Liver (tissue), 9 donors: ENCODE data around the gene SLC24A3. TPM values are rescaled to one million over a fixed set of nuclear protein-coding genes. Genes with fewer than 3 reads are reported as not detected.

Experiments used
- DNase-seq: peaks from one replicate; pipeline ENCODE4 v3.0.0-alpha.2; 2017; ENCODE audit warnings: low spot score
- H3K27ac ChIP-seq, 2 donors: one replicate each; pipeline ENCODE4 v1.7.0; 2013; ENCODE audit warnings: inconsistent platforms in 2 of 2, low read length in 2 of 2, control low read depth in 1 of 2, low read depth in 1 of 2, mild to moderate bottlenecking in 1 of 2
- H3K27me3 ChIP-seq, 4 donors: one replicate each; pipeline versions ENCODE4 v1.6.1 to v1.7.0; 2013; ENCODE audit warnings: low read length in 3 of 4, inconsistent platforms in 1 of 4, mild to moderate bottlenecking in 1 of 4, moderate library complexity in 1 of 4; ENCODE audit not compliant: control insufficient read depth in 4 of 4, insufficient read depth in 4 of 4
- H3K36me3 ChIP-seq, 4 donors: one replicate each; pipeline versions ENCODE4 v1.6.1 to v1.7.0; 2013; ENCODE audit warnings: low read length in 3 of 4, mild to moderate bottlenecking in 3 of 4, low read depth in 1 of 4, moderate library complexity in 1 of 4; ENCODE audit not compliant: control insufficient read depth in 4 of 4, insufficient read depth in 3 of 4
- H3K4me1 ChIP-seq, 4 donors: one replicate each; pipeline versions ENCODE4 v1.6.1 to v1.7.0; 2013; ENCODE audit warnings: low read length in 3 of 4, mild to moderate bottlenecking in 3 of 4, moderate library complexity in 1 of 4; ENCODE audit not compliant: control insufficient read depth in 4 of 4, insufficient read depth in 4 of 4
- H3K4me3 ChIP-seq, 3 donors: one replicate each; pipeline versions ENCODE4 v1.6.1 to v1.7.0; 2013; ENCODE audit warnings: low read length in 3 of 3, control low read depth in 1 of 3, low read depth in 1 of 3, mild to moderate bottlenecking in 1 of 3
- H3K9ac ChIP-seq, 2 donors: one replicate each; pipeline ENCODE4 v1.7.0; 2013; ENCODE audit warnings: low read length in 2 of 2, mild to moderate bottlenecking in 2 of 2, moderate library complexity in 2 of 2, control low read depth in 1 of 2, low read depth in 1 of 2
- H3K9me3 ChIP-seq, 4 donors: one replicate each; pipeline versions ENCODE4 v1.6.1 to v1.7.0; 2013; ENCODE audit warnings: low read length in 3 of 4; ENCODE audit not compliant: control insufficient read depth in 4 of 4
- EGR1 ChIP-seq, 2 donors: IDR thresholded peaks; 2 replicates each; pipeline ENCODE4 v1.6.1; 2016 to 2018; ENCODE audit warnings: antibody characterized with exemption in 2 of 2, low read depth in 2 of 2
- FOXA1 ChIP-seq: IDR thresholded peaks from 2 replicates; pipeline ENCODE4 v1.6.1; 2016; ENCODE audit warnings: antibody characterized with exemption
- FOXA2 ChIP-seq: IDR thresholded peaks from 2 replicates; pipeline ENCODE4 v1.6.1; 2016; ENCODE audit warnings: antibody characterized with exemption
- GABPA ChIP-seq, 2 donors: IDR thresholded peaks in 1 of 2; conservative IDR thresholded peaks in 1 of 2; 2 replicates each; pipeline ENCODE4 v1.6.1; 2016; ENCODE audit warnings: antibody characterized with exemption in 2 of 2, mild to moderate bottlenecking in 1 of 2, moderate library complexity in 1 of 2
- HNF4A ChIP-seq, 2 donors: conservative IDR thresholded peaks; 2 replicates each; pipeline ENCODE4 v1.6.1; 2016; ENCODE audit warnings: antibody characterized with exemption in 2 of 2, mild to moderate bottlenecking in 2 of 2
- JUND ChIP-seq, 2 donors: IDR thresholded peaks; 2 replicates each; pipeline ENCODE4 v1.6.1; 2016; ENCODE audit warnings: antibody characterized with exemption in 2 of 2
- NR2F2 ChIP-seq: IDR thresholded peaks from 2 replicates; pipeline ENCODE4 v1.6.1; 2016; ENCODE audit warnings: antibody characterized with exemption
- RAD21 ChIP-seq, 2 donors: IDR thresholded peaks; 2 replicates each; pipeline ENCODE4 v1.6.1; 2016; ENCODE audit warnings: antibody characterized with exemption in 2 of 2, mild to moderate bottlenecking in 2 of 2
- RXRA ChIP-seq, 2 donors: IDR thresholded peaks; 2 replicates each; pipeline ENCODE4 v1.6.1; 2017 to 2018; ENCODE audit warnings: antibody characterized with exemption in 2 of 2, mild to moderate bottlenecking in 1 of 2
- SP1 ChIP-seq: IDR thresholded peaks from 2 replicates; pipeline ENCODE4 v1.6.1; 2018; ENCODE audit warnings: antibody characterized with exemption, mild to moderate bottlenecking
- YY1 ChIP-seq: IDR thresholded peaks from 2 replicates; pipeline ENCODE4 v1.6.1; 2016; ENCODE audit warnings: antibody characterized with exemption, mild to moderate bottlenecking
- WGBS: extraction: QIAGEN DNeasy Blood & Tissue Kit; methylation state at CpG from one replicate; pipeline ENCODE4 v1.1.7; 2013; 5-methylcytosine and 5-hydroxymethylcytosine counted together
- polyA plus RNA-seq, 2 donors: library from polyadenylated mRNA; stranded (reverse) in 1 of 2; unstranded in 1 of 2; fragments of 200-250 nt in 1 of 2; fragments of >200 nt in 1 of 2; fragmentation: Nextera tagmentation in 1 of 2; extraction: Ambion mirVana in 1 of 2; gene quantifications; one replicate each; pipeline versions ENCODE4 v1.2.1 to v1.2.3, GENCODE V29; 2013 to 2015
- total RNA-seq, 2 donors: library from RNA; depleted of rRNA; stranded (reverse); fragments of >200 nt; gene quantifications; one replicate each; pipeline ENCODE4 v1.2.3, GENCODE V29; 2014
- TF ChIP-seq, protein P1 (sequence below): IDR thresholded peaks from 2 replicates; pipeline ENCODE4 v1.6.1; 2016; ENCODE audit warnings: antibody characterized with exemption
- TF ChIP-seq, protein P2 (sequence below): IDR thresholded peaks from 2 replicates; pipeline ENCODE4 v1.6.1; 2016; ENCODE audit warnings: antibody characterized with exemption
- TF ChIP-seq, protein P3 (sequence below): IDR thresholded peaks from 2 replicates; pipeline ENCODE4 v1.6.1; 2016; ENCODE audit warnings: antibody characterized with exemption, mild to moderate bottlenecking
- TF ChIP-seq, protein P4 (sequence below): fragments of 150-350 bp; IDR thresholded peaks from 2 replicates; pipeline ENCODE4 v1.5.1; 2017; ENCODE audit warnings: improper control_type of control experiment, low read depth, low read length; ENCODE audit not compliant: missing input control
- TF ChIP-seq, protein P5 (sequence below): IDR thresholded peaks from 2 replicates; pipeline ENCODE4 v1.6.1; 2016; ENCODE audit warnings: antibody characterized with exemption
- donor health status: healthy.
- donor health status: healthy.
- donor health status: healthy.
- donor health status: healthy.
- donor health status: healthy.

The SLC24A3 gene
- total and polyA plus RNA-seq, 4 donors, result 0.28 to 1.8 (median 0.46) TPM

DNA sequence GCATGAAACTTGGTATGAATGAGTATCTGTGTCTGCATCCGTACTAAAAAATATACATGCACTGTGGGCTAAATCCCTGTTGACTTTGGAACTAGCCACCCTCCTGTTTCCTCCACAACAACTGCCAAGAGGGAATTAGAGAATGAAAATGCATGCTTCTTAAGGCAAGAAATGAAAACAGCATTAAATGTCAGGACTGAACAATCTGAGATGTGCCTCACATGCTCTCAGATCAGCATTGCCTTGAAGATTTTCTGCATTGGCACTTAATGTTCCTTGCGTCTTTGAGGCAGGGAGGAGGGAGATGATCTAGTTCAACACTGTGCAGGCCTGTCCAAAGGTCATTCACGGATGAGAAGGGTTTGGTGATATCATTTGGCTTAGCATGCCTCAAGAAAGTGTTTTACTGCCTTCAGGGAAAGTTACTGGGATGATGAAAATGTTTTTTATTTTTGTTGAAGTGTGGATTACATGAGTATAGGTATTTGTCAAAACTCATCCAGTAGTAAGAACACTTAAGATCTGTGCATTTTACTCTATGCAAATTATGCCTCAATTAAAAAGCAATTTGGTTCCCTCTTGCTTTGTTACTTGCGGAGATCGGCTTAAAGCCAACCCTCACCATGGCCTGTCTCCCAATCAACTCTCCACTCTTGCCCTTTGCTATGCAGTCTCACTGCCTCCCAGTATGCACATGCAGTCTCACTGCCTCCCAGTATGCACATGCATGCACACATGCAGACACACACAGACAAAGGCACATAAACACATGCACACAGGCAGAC lies 498.1 kb downstream of the SLC24A3 start:
- no peaks in the 10 kb centered on the region for H3K4me1 ChIP-seq
- TF ChIP-seq FOXA1, result no peak
- TF ChIP-seq, protein P1, sequence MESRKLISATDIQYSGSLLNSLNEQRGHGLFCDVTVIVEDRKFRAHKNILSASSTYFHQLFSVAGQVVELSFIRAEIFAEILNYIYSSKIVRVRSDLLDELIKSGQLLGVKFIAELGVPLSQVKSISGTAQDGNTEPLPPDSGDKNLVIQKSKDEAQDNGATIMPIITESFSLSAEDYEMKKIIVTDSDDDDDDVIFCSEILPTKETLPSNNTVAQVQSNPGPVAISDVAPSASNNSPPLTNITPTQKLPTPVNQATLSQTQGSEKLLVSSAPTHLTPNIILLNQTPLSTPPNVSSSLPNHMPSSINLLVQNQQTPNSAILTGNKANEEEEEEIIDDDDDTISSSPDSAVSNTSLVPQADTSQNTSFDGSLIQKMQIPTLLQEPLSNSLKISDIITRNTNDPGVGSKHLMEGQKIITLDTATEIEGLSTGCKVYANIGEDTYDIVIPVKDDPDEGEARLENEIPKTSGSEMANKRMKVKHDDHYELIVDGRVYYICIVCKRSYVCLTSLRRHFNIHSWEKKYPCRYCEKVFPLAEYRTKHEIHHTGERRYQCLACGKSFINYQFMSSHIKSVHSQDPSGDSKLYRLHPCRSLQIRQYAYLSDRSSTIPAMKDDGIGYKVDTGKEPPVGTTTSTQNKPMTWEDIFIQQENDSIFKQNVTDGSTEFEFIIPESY, result no peak
- TF ChIP-seq GABPA (IDR thresholded peaks at IDR 0.05 in 1 of 2, conservative IDR thresholded peaks at IDR 0.05 in 1 of 2), result no peak
- TF ChIP-seq NR2F2, result no peak
- TF ChIP-seq RAD21 (IDR thresholded peaks at IDR 0.05), result no peak
- TF ChIP-seq YY1, result no peak
- TF ChIP-seq SP1, result no peak
- TF ChIP-seq RXRA (IDR thresholded peaks at IDR 0.05), result no peak
- TF ChIP-seq, protein P2, sequence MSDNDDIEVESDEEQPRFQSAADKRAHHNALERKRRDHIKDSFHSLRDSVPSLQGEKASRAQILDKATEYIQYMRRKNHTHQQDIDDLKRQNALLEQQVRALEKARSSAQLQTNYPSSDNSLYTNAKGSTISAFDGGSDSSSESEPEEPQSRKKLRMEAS, result no peak
- TF ChIP-seq EGR1 (IDR thresholded peaks at IDR 0.05; ENCODE audit: low read depth in 2 of 2), result no peak
- H3K27me3 ChIP-seq, result no peaks in the 10 kb centered on the region
- no peak overlapping the region for H3K4me3 ChIP-seq
- no peak for DNase-seq
- H3K9me3 ChIP-seq, result no peaks in the 10 kb centered on the region
- 66% methylated on average over 5 of the region's 5 CpGs for WGBS
- H3K36me3 ChIP-seq, result no peaks in the 10 kb centered on the region
- no peak overlapping the region for H3K27ac ChIP-seq
- H3K9ac ChIP-seq, result no peak overlapping the region

DNA sequence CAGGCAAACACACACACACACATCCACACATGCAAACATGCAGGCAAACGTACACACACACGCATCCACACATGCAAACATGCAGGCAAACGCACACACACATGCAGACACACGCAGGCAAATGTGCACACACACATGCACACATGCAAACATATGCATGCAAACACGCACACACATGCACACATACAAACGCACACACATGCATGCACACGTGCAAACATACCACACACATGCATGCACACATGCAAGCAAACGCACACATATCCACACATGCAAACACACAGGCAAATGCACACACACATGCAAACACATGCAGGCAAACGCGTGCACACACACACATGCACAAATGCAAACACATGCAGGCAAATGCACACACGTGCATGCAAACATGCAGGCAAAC lies 498.7 kb downstream of the SLC24A3 start:
- Histone ChIP-seq H3K27ac (no peak overlapping the region), H3K27me3 (no peaks in the 10 kb centered on the region), H3K9ac (no peak overlapping the region), H3K36me3 (no peaks in the 10 kb centered on the region), H3K4me3 (no peak overlapping the region), H3K4me1 (no peaks in the 10 kb centered on the region), H3K9me3 (no peaks in the 10 kb centered on the region)
- TF ChIP-seq, protein P3, sequence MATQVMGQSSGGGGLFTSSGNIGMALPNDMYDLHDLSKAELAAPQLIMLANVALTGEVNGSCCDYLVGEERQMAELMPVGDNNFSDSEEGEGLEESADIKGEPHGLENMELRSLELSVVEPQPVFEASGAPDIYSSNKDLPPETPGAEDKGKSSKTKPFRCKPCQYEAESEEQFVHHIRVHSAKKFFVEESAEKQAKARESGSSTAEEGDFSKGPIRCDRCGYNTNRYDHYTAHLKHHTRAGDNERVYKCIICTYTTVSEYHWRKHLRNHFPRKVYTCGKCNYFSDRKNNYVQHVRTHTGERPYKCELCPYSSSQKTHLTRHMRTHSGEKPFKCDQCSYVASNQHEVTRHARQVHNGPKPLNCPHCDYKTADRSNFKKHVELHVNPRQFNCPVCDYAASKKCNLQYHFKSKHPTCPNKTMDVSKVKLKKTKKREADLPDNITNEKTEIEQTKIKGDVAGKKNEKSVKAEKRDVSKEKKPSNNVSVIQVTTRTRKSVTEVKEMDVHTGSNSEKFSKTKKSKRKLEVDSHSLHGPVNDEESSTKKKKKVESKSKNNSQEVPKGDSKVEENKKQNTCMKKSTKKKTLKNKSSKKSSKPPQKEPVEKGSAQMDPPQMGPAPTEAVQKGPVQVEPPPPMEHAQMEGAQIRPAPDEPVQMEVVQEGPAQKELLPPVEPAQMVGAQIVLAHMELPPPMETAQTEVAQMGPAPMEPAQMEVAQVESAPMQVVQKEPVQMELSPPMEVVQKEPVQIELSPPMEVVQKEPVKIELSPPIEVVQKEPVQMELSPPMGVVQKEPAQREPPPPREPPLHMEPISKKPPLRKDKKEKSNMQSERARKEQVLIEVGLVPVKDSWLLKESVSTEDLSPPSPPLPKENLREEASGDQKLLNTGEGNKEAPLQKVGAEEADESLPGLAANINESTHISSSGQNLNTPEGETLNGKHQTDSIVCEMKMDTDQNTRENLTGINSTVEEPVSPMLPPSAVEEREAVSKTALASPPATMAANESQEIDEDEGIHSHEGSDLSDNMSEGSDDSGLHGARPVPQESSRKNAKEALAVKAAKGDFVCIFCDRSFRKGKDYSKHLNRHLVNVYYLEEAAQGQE, result no peak
- TF ChIP-seq JUND (IDR thresholded peaks at IDR 0.05) (no peak), GABPA (IDR thresholded peaks at IDR 0.05 in 1 of 2, conservative IDR thresholded peaks at IDR 0.05 in 1 of 2) (no peak), HNF4A (conservative IDR thresholded peaks at IDR 0.05) (no peak), FOXA1 (no peak), RXRA (IDR thresholded peaks at IDR 0.05) (no peak), FOXA2 (no peak)
- TF ChIP-seq, protein P1, result no peak
- TF ChIP-seq, protein P2, result no peak
- TF ChIP-seq, protein P4, sequence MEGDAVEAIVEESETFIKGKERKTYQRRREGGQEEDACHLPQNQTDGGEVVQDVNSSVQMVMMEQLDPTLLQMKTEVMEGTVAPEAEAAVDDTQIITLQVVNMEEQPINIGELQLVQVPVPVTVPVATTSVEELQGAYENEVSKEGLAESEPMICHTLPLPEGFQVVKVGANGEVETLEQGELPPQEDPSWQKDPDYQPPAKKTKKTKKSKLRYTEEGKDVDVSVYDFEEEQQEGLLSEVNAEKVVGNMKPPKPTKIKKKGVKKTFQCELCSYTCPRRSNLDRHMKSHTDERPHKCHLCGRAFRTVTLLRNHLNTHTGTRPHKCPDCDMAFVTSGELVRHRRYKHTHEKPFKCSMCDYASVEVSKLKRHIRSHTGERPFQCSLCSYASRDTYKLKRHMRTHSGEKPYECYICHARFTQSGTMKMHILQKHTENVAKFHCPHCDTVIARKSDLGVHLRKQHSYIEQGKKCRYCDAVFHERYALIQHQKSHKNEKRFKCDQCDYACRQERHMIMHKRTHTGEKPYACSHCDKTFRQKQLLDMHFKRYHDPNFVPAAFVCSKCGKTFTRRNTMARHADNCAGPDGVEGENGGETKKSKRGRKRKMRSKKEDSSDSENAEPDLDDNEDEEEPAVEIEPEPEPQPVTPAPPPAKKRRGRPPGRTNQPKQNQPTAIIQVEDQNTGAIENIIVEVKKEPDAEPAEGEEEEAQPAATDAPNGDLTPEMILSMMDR, result no peak
- TF ChIP-seq, protein P5, sequence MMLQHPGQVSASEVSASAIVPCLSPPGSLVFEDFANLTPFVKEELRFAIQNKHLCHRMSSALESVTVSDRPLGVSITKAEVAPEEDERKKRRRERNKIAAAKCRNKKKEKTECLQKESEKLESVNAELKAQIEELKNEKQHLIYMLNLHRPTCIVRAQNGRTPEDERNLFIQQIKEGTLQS, result no peak
- DNase-seq, result no peak
- 86% methylated on average over 11 of the region's 11 CpGs for WGBS
